ENCODE data around the gene AGTR1. TPM values are rescaled to one million over a fixed set of nuclear protein-coding genes. Genes with fewer than 3 reads are reported as not detected.

AGTR1 gene
- total RNA-seq = not detected

- ATAC-seq (replicated peaks) = no peak
- Mint-ChIP-seq H3K4me1 (no peaks in the 10 kb centered on the region), H3K36me3 (ENCODE audit: low read depth) (no peaks in the 10 kb centered on the region), H3K9me3 (peaks cover 7% of the 10 kb centered on the region), H3K27me3 (peaks cover 29% of the 10 kb centered on the region), H3K4me3 (no peak within 1 kb of the TSS), H3K27ac (no peak within 1 kb of the TSS)
Measured at GRCh38 chr3:148697306-148698189, at the start of gene AGTR1. Gene AGTR1, plus strand, starts transcription at chr3:148697903. Its CDS starts 43,133 bp downstream, at chr3:148741036.

GRCh38 chr3:148648685-148649352 lies 48.9 kb upstream of the AGTR1 start:
- Mint-ChIP-seq H3K36me3 (ENCODE audit: low read depth) (no peaks in the 10 kb centered on the region), H3K9me3 (peaks cover 4% of the 10 kb centered on the region), H3K27me3 (no peaks in the 10 kb centered on the region), H3K4me1 (no peaks in the 10 kb centered on the region), H3K27ac (no peak overlapping the region), H3K4me3 (no peak overlapping the region)
- ATAC-seq (replicated peaks) = no peak

GRCh38 chr3:148651549-148651948 lies 46.2 kb upstream of the AGTR1 start:
- H3K9me3 Mint-ChIP-seq = no peaks in the 10 kb centered on the region
- no peaks in the 10 kb centered on the region for H3K4me1 Mint-ChIP-seq
- H3K27me3 Mint-ChIP-seq = no peaks in the 10 kb centered on the region
- ATAC-seq (replicated peaks) = no peak
- no peaks in the 10 kb centered on the region for H3K36me3 Mint-ChIP-seq (ENCODE audit: low read depth)
- H3K4me3 Mint-ChIP-seq = no peak overlapping the region
- no peak overlapping the region for H3K27ac Mint-ChIP-seq

- H3K9me3 Mint-ChIP-seq = no peaks in the 10 kb centered on the region
- H3K27ac Mint-ChIP-seq = no peak overlapping the region
- no peaks in the 10 kb centered on the region for H3K36me3 Mint-ChIP-seq (ENCODE audit: low read depth)
- no peaks in the 10 kb centered on the region for H3K27me3 Mint-ChIP-seq
- H3K4me3 Mint-ChIP-seq = no peak overlapping the region
- ATAC-seq (replicated peaks) = no peak
- no peaks in the 10 kb centered on the region for H3K4me1 Mint-ChIP-seq
Measured at GRCh38 chr3:148654433-148654832, 43.3 kb upstream of the AGTR1 start.

- H3K27ac Mint-ChIP-seq = no peak overlapping the region
- no peaks in the 10 kb centered on the region for H3K36me3 Mint-ChIP-seq (ENCODE audit: low read depth)
- no peaks in the 10 kb centered on the region for H3K27me3 Mint-ChIP-seq
- no peaks in the 10 kb centered on the region for H3K9me3 Mint-ChIP-seq
- no peak for ATAC-seq (replicated peaks)
- no peak overlapping the region for H3K4me3 Mint-ChIP-seq
- H3K4me1 Mint-ChIP-seq = no peaks in the 10 kb centered on the region
Measured at GRCh38 chr3:148657470-148657869, 40.2 kb upstream of the AGTR1 start.

- H3K36me3 Mint-ChIP-seq (ENCODE audit: low read depth) = no peaks in the 10 kb centered on the region
- ATAC-seq (replicated peaks) = no peak
- H3K4me3 Mint-ChIP-seq = no peak overlapping the region
- no peaks in the 10 kb centered on the region for H3K9me3 Mint-ChIP-seq
- no peaks in the 10 kb centered on the region for H3K27me3 Mint-ChIP-seq
- no peak overlapping the region for H3K27ac Mint-ChIP-seq
- no peaks in the 10 kb centered on the region for H3K4me1 Mint-ChIP-seq
Measured at GRCh38 chr3:148659512-148659911, 38.2 kb upstream of the AGTR1 start.

- H3K4me1 Mint-ChIP-seq = no peaks in the 10 kb centered on the region
Measured at GRCh38 chr3:148680289-148680688, 17.4 kb upstream of the AGTR1 start.

GRCh38 chr3:148681080-148681479 lies 16.6 kb upstream of the AGTR1 start:
- Mint-ChIP-seq H3K9me3 (no peaks in the 10 kb centered on the region), H3K4me1 (no peaks in the 10 kb centered on the region), H3K4me3 (no peak overlapping the region), H3K27ac (no peak overlapping the region), H3K36me3 (ENCODE audit: low read depth) (no peaks in the 10 kb centered on the region), H3K27me3 (no peaks in the 10 kb centered on the region)
- ATAC-seq (replicated peaks) = no peak

More at GRCh38 chr3:148680289-148680688, 17.4 kb upstream of the AGTR1 start:
- no peaks in the 10 kb centered on the region for H3K36me3 Mint-ChIP-seq (ENCODE audit: low read depth)
- no peaks in the 10 kb centered on the region for H3K9me3 Mint-ChIP-seq
- no peak overlapping the region for H3K27ac Mint-ChIP-seq
- H3K27me3 Mint-ChIP-seq = no peaks in the 10 kb centered on the region
- no peak for ATAC-seq (replicated peaks)
- no peak overlapping the region for H3K4me3 Mint-ChIP-seq

- H3K27ac Mint-ChIP-seq = no peak overlapping the region
- H3K9me3 Mint-ChIP-seq = no peaks in the 10 kb centered on the region
- H3K4me3 Mint-ChIP-seq = no peak overlapping the region
- H3K27me3 Mint-ChIP-seq = no peaks in the 10 kb centered on the region
- no peaks in the 10 kb centered on the region for H3K36me3 Mint-ChIP-seq (ENCODE audit: low read depth)
- no peak for ATAC-seq (replicated peaks)
- no peaks in the 10 kb centered on the region for H3K4me1 Mint-ChIP-seq
Measured at GRCh38 chr3:148682997-148683396, 14.7 kb upstream of the AGTR1 start.

- peaks cover 20% of the 10 kb centered on the region for H3K27me3 Mint-ChIP-seq
- no peak for ATAC-seq (replicated peaks)
Measured at GRCh38 chr3:148694116-148694515, 3.6 kb upstream of the AGTR1 start.

GRCh38 chr3:148698190-148698810 lies 597 bp downstream of the AGTR1 start:
- H3K9me3 Mint-ChIP-seq = peaks cover 7% of the 10 kb centered on the region
- H3K4me3 Mint-ChIP-seq = no peak overlapping the region
- no peaks in the 10 kb centered on the region for H3K4me1 Mint-ChIP-seq
- H3K27me3 Mint-ChIP-seq = peaks cover 29% of the 10 kb centered on the region
- no peaks in the 10 kb centered on the region for H3K36me3 Mint-ChIP-seq (ENCODE audit: low read depth)
- ATAC-seq (replicated peaks) = no peak
- H3K27ac Mint-ChIP-seq = no peak overlapping the region

More at GRCh38 chr3:148694116-148694515, 3.6 kb upstream of the AGTR1 start:
- Mint-ChIP-seq H3K4me1 (no peaks in the 10 kb centered on the region), H3K36me3 (ENCODE audit: low read depth) (no peaks in the 10 kb centered on the region), H3K27ac (no peak overlapping the region), H3K4me3 (no peak overlapping the region), H3K9me3 (peaks cover 7% of the 10 kb centered on the region)

- Mint-ChIP-seq H3K27ac (no peak overlapping the region), H3K27me3 (no peaks in the 10 kb centered on the region), H3K4me3 (no peak overlapping the region), H3K36me3 (ENCODE audit: low read depth) (no peaks in the 10 kb centered on the region), H3K4me1 (no peaks in the 10 kb centered on the region), H3K9me3 (no peaks in the 10 kb centered on the region)
- ATAC-seq (replicated peaks) = no peak
Measured at GRCh38 chr3:148705314-148705713, 7.6 kb downstream of the AGTR1 start.

GRCh38 chr3:148707601-148708380 lies 10.1 kb downstream of the AGTR1 start:
- H3K36me3 Mint-ChIP-seq (ENCODE audit: low read depth) = no peaks in the 10 kb centered on the region
- no peak for ATAC-seq (replicated peaks)
- H3K27me3 Mint-ChIP-seq = no peaks in the 10 kb centered on the region
- no peak overlapping the region for H3K4me3 Mint-ChIP-seq
- no peaks in the 10 kb centered on the region for H3K9me3 Mint-ChIP-seq
- H3K4me1 Mint-ChIP-seq = no peaks in the 10 kb centered on the region
- H3K27ac Mint-ChIP-seq = no peak overlapping the region

- H3K9me3 Mint-ChIP-seq = no peaks in the 10 kb centered on the region
- H3K4me3 Mint-ChIP-seq = no peak overlapping the region
- H3K27ac Mint-ChIP-seq = no peak overlapping the region
- no peaks in the 10 kb centered on the region for H3K4me1 Mint-ChIP-seq
- no peak for ATAC-seq (replicated peaks)
- H3K27me3 Mint-ChIP-seq = no peaks in the 10 kb centered on the region
- no peaks in the 10 kb centered on the region for H3K36me3 Mint-ChIP-seq (ENCODE audit: low read depth)
Measured at GRCh38 chr3:148708409-148708808, 10.7 kb downstream of the AGTR1 start.

Measured in activated T-helper 17 cell treated with anti-CD3 and anti-CD28 coated beads, Interleukin-2, amount 50 U/mL, for 72 hours (primary cell).